ENCODE data around the gene ATG3.

DNA sequence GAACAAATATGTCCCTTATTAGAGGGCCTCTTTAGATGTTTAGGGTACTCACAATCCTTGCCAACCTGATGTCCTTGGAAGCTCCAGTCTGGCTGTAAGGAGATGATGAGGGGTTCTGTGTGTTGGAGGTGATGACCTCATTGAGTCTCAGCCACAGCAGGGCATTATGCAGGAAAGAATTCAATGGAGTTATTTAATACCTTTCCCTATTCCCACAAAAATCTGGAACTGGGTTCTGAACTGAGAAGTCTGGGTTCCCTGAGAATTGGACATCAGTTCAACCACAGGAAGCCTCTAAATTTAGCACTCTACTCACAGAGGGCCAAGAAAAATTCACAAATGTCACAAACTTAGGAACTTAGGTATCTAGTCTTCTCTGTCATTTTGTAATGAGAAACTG lies 37.0 kb upstream of the ATG3 start:
- no peak for TF ChIP-seq POLR2A (IDR thresholded peaks at IDR 0.05)
- TF ChIP-seq, protein P1, sequence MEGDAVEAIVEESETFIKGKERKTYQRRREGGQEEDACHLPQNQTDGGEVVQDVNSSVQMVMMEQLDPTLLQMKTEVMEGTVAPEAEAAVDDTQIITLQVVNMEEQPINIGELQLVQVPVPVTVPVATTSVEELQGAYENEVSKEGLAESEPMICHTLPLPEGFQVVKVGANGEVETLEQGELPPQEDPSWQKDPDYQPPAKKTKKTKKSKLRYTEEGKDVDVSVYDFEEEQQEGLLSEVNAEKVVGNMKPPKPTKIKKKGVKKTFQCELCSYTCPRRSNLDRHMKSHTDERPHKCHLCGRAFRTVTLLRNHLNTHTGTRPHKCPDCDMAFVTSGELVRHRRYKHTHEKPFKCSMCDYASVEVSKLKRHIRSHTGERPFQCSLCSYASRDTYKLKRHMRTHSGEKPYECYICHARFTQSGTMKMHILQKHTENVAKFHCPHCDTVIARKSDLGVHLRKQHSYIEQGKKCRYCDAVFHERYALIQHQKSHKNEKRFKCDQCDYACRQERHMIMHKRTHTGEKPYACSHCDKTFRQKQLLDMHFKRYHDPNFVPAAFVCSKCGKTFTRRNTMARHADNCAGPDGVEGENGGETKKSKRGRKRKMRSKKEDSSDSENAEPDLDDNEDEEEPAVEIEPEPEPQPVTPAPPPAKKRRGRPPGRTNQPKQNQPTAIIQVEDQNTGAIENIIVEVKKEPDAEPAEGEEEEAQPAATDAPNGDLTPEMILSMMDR (IDR thresholded peaks at IDR 0.05), result no peak

Measured in gastroesophageal sphincter (tissue), 3 donors.